Measurements from ENCODE around the gene PCDH15. TPM values are rescaled to one million over a fixed set of nuclear protein-coding genes. Genes with fewer than 3 reads are reported as not detected.

The PCDH15 gene
- total RNA-seq, 1 experiment from 2014 or later = not detected

DNA sequence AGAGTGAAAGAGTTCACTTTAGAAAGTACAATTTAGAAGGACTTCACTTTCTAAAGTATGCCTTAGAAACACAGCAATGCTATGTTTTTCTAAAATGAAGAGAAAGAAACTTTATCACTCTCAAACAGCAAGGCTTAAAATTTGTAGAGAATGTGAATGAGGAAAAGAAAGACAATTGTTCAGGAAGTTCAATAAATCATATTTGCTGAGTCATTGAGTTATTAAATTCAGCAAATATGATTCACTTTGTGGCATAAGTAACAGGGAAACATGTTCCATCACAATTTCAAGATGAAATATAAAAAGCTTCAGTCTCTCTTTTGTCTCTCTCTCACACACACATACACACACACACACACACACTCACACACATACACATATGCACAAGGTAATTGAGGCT is 187.9 kb downstream of the PCDH15 start:
- POLR2A ChIA-PET (ENCODE audit: low non-redundant PET) = no interaction called here
- no TSS peak for BruUV-seq (replicated peaks)
- no peak overlapping the region for H3K27ac ChIP-seq (ENCODE audit: low read depth, low read length, poor library complexity, severe bottlenecking)
- intact Hi-C loops (cut with micrococcal nuclease; ENCODE audit: unreplicated experiment) = no loop called here
- peaks cover 11% of the 10 kb centered on the region for H3K9me3 ChIP-seq (ENCODE audit: low read depth, low read length, poor library complexity, severe bottlenecking)
- no peaks in the 10 kb centered on the region for H3K4me1 ChIP-seq (ENCODE audit: insufficient read depth, low read length, poor library complexity, severe bottlenecking)
- H3K27me3 ChIP-seq (replicated peaks; ENCODE audit: insufficient read depth, low read depth, low read length, poor library complexity) = no peaks in the 10 kb centered on the region
- DNase-seq (ENCODE audit: low spot score) = no peak
- CTCF ChIA-PET = no interaction called here
- TF ChIP-seq, protein P1, sequence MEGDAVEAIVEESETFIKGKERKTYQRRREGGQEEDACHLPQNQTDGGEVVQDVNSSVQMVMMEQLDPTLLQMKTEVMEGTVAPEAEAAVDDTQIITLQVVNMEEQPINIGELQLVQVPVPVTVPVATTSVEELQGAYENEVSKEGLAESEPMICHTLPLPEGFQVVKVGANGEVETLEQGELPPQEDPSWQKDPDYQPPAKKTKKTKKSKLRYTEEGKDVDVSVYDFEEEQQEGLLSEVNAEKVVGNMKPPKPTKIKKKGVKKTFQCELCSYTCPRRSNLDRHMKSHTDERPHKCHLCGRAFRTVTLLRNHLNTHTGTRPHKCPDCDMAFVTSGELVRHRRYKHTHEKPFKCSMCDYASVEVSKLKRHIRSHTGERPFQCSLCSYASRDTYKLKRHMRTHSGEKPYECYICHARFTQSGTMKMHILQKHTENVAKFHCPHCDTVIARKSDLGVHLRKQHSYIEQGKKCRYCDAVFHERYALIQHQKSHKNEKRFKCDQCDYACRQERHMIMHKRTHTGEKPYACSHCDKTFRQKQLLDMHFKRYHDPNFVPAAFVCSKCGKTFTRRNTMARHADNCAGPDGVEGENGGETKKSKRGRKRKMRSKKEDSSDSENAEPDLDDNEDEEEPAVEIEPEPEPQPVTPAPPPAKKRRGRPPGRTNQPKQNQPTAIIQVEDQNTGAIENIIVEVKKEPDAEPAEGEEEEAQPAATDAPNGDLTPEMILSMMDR (conservative IDR thresholded peaks at IDR 0.05; ENCODE audit: low read depth, low read length) = no peak
- TF ChIP-seq EZH2 (IDR thresholded peaks at IDR 0.05; ENCODE audit: borderline replicate concordance, low read depth, low read length, poor library complexity, severe bottlenecking) = no peak
- H3K36me3 ChIP-seq (ENCODE audit: insufficient read depth, low read length, poor library complexity, severe bottlenecking) = no peaks in the 10 kb centered on the region
- no peak overlapping the region for H3K4me3 ChIP-seq (ENCODE audit: low read depth, low read length, poor library complexity, severe bottlenecking)

DNA sequence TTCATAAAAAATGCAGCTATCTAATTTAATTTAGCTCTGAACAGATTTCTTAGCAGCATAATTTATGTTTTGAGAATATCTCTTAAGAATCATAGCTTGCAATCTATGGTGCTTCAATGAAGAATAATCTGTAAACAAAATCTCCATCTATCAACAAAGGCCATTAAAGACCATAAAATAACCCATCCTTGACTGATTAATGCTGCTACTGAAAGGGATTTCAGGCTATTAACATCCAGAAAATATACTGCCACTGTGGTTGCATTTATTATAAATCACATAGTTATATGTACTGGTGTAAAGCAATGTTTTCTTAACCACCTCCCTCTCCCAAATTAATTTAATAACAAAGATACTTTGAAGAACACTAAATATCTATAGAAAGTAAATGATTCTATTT is 191.6 kb downstream of the PCDH15 start:
- H3K36me3 ChIP-seq (ENCODE audit: insufficient read depth, low read length, poor library complexity, severe bottlenecking) = no peaks in the 10 kb centered on the region
- no TSS peak for BruUV-seq (replicated peaks)
- no peak overlapping the region for H3K4me3 ChIP-seq (ENCODE audit: low read depth, low read length, poor library complexity, severe bottlenecking)
- no peak for DNase-seq (ENCODE audit: low spot score)
- TF ChIP-seq, protein P1 (conservative IDR thresholded peaks at IDR 0.05; ENCODE audit: low read depth, low read length) = no peak
- TF ChIP-seq EZH2 (IDR thresholded peaks at IDR 0.05; ENCODE audit: borderline replicate concordance, low read depth, low read length, poor library complexity, severe bottlenecking) = no peak
- intact Hi-C loops (cut with micrococcal nuclease; ENCODE audit: unreplicated experiment) = no loop called here
- no peaks in the 10 kb centered on the region for H3K27me3 ChIP-seq (replicated peaks; ENCODE audit: insufficient read depth, low read depth, low read length, poor library complexity)
- peaks cover 3% of the 10 kb centered on the region for H3K9me3 ChIP-seq (ENCODE audit: low read depth, low read length, poor library complexity, severe bottlenecking)
- H3K27ac ChIP-seq (ENCODE audit: low read depth, low read length, poor library complexity, severe bottlenecking) = no peak overlapping the region
- no peaks in the 10 kb centered on the region for H3K4me1 ChIP-seq (ENCODE audit: insufficient read depth, low read length, poor library complexity, severe bottlenecking)
- POLR2A ChIA-PET (ENCODE audit: low non-redundant PET) = no interaction called here
- CTCF ChIA-PET = no interaction called here

DNA sequence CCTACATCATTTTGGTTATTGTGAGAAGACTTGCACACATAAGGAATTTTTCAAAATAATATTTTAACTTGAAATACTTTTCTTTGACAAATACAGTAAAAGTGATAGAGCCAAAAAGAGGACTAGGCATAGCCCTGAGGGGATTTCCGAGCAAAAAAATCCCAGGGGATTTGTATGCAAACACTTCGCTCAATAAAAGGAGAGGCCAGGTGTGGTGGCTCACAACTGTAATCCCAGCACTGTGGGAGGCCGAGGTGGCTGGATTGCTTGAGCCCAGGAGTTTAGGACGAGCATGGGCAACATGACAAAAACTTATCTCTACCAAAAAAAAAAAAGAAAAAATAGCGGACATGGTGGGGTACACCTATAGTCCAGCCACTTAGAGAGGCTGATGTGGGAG is 193.0 kb downstream of the PCDH15 start:
- no peaks in the 10 kb centered on the region for H3K4me1 ChIP-seq (ENCODE audit: insufficient read depth, low read length, poor library complexity, severe bottlenecking)
- peaks cover 9% of the 10 kb centered on the region for H3K9me3 ChIP-seq (ENCODE audit: low read depth, low read length, poor library complexity, severe bottlenecking)
- CTCF ChIA-PET = no interaction called here
- no peak overlapping the region for H3K27ac ChIP-seq (ENCODE audit: low read depth, low read length, poor library complexity, severe bottlenecking)
- TF ChIP-seq, protein P1 (conservative IDR thresholded peaks at IDR 0.05; ENCODE audit: low read depth, low read length) = no peak
- no peak for TF ChIP-seq EZH2 (IDR thresholded peaks at IDR 0.05; ENCODE audit: borderline replicate concordance, low read depth, low read length, poor library complexity, severe bottlenecking)
- H3K36me3 ChIP-seq (ENCODE audit: insufficient read depth, low read length, poor library complexity, severe bottlenecking) = no peaks in the 10 kb centered on the region
- intact Hi-C loops (cut with micrococcal nuclease; ENCODE audit: unreplicated experiment) = no loop called here
- no TSS peak for BruUV-seq (replicated peaks)
- no peak for DNase-seq (ENCODE audit: low spot score)
- POLR2A ChIA-PET (ENCODE audit: low non-redundant PET) = no interaction called here
- H3K4me3 ChIP-seq (ENCODE audit: low read depth, low read length, poor library complexity, severe bottlenecking) = no peak overlapping the region
- no peaks in the 10 kb centered on the region for H3K27me3 ChIP-seq (replicated peaks; ENCODE audit: insufficient read depth, low read depth, low read length, poor library complexity)

Measured in A673 (cell line).